Esophagus muscularis mucosa (tissue), 4 donors: ENCODE results near the gene LIX1.

ENCODE experiments used
- EP300 ChIP-seq: sonication (generic); formaldehyde crosslinking; IDR thresholded peaks from one replicate; pipeline ENCODE4 v1.6.1; 2017; ENCODE audit warnings: antibody characterized with exemption
- POLR2A ChIP-seq: fragments of 450-650 bp; IDR thresholded peaks from one replicate; pipeline ENCODE4 v1.6.1; 2017; ENCODE audit warnings: antibody characterized with exemption, moderate library complexity, mild to moderate bottlenecking, low read depth
- POLR2AphosphoS5 ChIP-seq, 2 donors: sonication (generic); formaldehyde crosslinking; IDR thresholded peaks; one replicate each; pipeline ENCODE4 v1.6.1; 2017; ENCODE audit warnings: antibody characterized with exemption in 2 of 2
- TF ChIP-seq, protein P1 (sequence below), 3 experiments: fragments of 200-600 bp in 2 of 3; fragments of 450-650 bp in 1 of 3; sonication (generic) in 2 of 3; IDR thresholded peaks; one replicate each; pipeline ENCODE4 v1.5.1; 2017 to 2019; ENCODE audit warnings: antibody characterized with exemption in 3 of 3, mild to moderate bottlenecking in 2 of 3, moderate library complexity in 1 of 3

- TF ChIP-seq, protein P1, sequence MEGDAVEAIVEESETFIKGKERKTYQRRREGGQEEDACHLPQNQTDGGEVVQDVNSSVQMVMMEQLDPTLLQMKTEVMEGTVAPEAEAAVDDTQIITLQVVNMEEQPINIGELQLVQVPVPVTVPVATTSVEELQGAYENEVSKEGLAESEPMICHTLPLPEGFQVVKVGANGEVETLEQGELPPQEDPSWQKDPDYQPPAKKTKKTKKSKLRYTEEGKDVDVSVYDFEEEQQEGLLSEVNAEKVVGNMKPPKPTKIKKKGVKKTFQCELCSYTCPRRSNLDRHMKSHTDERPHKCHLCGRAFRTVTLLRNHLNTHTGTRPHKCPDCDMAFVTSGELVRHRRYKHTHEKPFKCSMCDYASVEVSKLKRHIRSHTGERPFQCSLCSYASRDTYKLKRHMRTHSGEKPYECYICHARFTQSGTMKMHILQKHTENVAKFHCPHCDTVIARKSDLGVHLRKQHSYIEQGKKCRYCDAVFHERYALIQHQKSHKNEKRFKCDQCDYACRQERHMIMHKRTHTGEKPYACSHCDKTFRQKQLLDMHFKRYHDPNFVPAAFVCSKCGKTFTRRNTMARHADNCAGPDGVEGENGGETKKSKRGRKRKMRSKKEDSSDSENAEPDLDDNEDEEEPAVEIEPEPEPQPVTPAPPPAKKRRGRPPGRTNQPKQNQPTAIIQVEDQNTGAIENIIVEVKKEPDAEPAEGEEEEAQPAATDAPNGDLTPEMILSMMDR (IDR thresholded peaks at IDR 0.05), result no peak
- TF ChIP-seq POLR2AphosphoS5 (IDR thresholded peaks at IDR 0.05) (no peak), EP300 (no peak), POLR2A (no peak)
These were observed 76.9 kb downstream of the LIX1 start for GRCh38 chr5:97065475-97065874.
